Suppressor macrophage treated with lipopolysaccharide for 1 hour (primary cell): ENCODE data around the gene NBEAL1.
A peak's percentile ranks its signal among the peaks of the same experiment; 100 is the strongest.
"Not testable (repeated sequence)": the region's sequence is repeated elsewhere in the genome, so short reads cannot be mapped to it uniquely, and the experiment has no call there.

Experiments
- DNase-seq, 3 donors: peaks; one replicate each; pipeline ENCODE4 v3.0.0-alpha.2; 2020 to 2022

NBEAL1 gene

GRCh38 chr2:203040966-203041521, 26.4 kb downstream of the NBEAL1 start:
- DNase-seq: no peak

GRCh38 chr2:203042178-203042577, 27.5 kb downstream of the NBEAL1 start:
- no peak for DNase-seq

GRCh38 chr2:203043226-203043625, 28.6 kb downstream of the NBEAL1 start:
- DNase-seq: no peak

GRCh38 chr2:203045867-203046266, 31.2 kb downstream of the NBEAL1 start:
- no peak for DNase-seq

- no peak for DNase-seq
Observed at GRCh38 chr2:203052539-203052938, 37.9 kb downstream of the NBEAL1 start.

GRCh38 chr2:203059567-203060240, 45.0 kb downstream of the NBEAL1 start:
- peak; percentile 29 to 63 (median 48) for DNase-seq

GRCh38 chr2:203061346-203061745, 46.7 kb downstream of the NBEAL1 start:
- no peak for DNase-seq

- DNase-seq: no peak
Observed at GRCh38 chr2:203062126-203062525, 47.5 kb downstream of the NBEAL1 start.

GRCh38 chr2:203066519-203067091, 51.9 kb downstream of the NBEAL1 start:
- not testable (repeated sequence) for DNase-seq

GRCh38 chr2:203070701-203071100, 56.0 kb downstream of the NBEAL1 start:
- DNase-seq: no peak

GRCh38 chr2:203071148-203071547, 56.5 kb downstream of the NBEAL1 start:
- DNase-seq: peak; percentile 8 to 43 (median 18)

- DNase-seq: no peak
Observed at GRCh38 chr2:203072371-203072770, 57.7 kb downstream of the NBEAL1 start.

GRCh38 chr2:203077451-203077850, 62.8 kb downstream of the NBEAL1 start:
- DNase-seq: no peak

- peak; percentile 6 to 62 (median 60) for DNase-seq
Observed at GRCh38 chr2:203080447-203081045, 65.9 kb downstream of the NBEAL1 start.

GRCh38 chr2:203083328-203083727, 68.7 kb downstream of the NBEAL1 start:
- DNase-seq: no peak

GRCh38 chr2:203086381-203086780, 71.7 kb downstream of the NBEAL1 start:
- not testable (repeated sequence) for DNase-seq

GRCh38 chr2:203090721-203091120, 76.0 kb downstream of the NBEAL1 start:
- not testable (repeated sequence) for DNase-seq

GRCh38 chr2:203097735-203098134, 83.1 kb downstream of the NBEAL1 start:
- DNase-seq: peak in 2 of 3 donors; percentile 3 to 11

GRCh38 chr2:203102357-203102756, 87.7 kb downstream of the NBEAL1 start:
- not testable (repeated sequence) for DNase-seq

GRCh38 chr2:203104273-203104672, 89.6 kb downstream of the NBEAL1 start:
- DNase-seq: no peak

GRCh38 chr2:203105996-203106395, 91.3 kb downstream of the NBEAL1 start:
- DNase-seq: no peak

GRCh38 chr2:203110496-203110895, 95.8 kb downstream of the NBEAL1 start:
- DNase-seq: not testable (repeated sequence)

GRCh38 chr2:203112342-203112741, 97.7 kb downstream of the NBEAL1 start:
- no peak for DNase-seq

- not testable (repeated sequence) for DNase-seq
Observed at GRCh38 chr2:203115201-203115700, 100.6 kb downstream of the NBEAL1 start.
